Stimulated activated CD4-positive, alpha-beta T cell treated with anti-CD3 and anti-CD28 coated beads, TNF-alpha, amount 100 ng/mL, for 1 hour (primary cell): ENCODE measurements around the gene RPRD1B.
"Not testable (repeated sequence)": the region's sequence is repeated elsewhere in the genome, so short reads cannot be mapped to it uniquely, and the experiment has no call there.

Experiments
- DNase-seq, 3 donors: peaks; one replicate each; pipeline ENCODE4 v3.0.0-alpha.2; 2020; ENCODE audit warnings: low read depth in 3 of 3, low spot score in 1 of 3

Gene RPRD1B

GRCh38 chr20:38102206-38102605, 68.7 kb downstream of the RPRD1B start:
- DNase-seq = not testable (repeated sequence)

- DNase-seq = no peak
Measured at GRCh38 chr20:38104285-38104684, 70.7 kb downstream of the RPRD1B start.

DNA sequence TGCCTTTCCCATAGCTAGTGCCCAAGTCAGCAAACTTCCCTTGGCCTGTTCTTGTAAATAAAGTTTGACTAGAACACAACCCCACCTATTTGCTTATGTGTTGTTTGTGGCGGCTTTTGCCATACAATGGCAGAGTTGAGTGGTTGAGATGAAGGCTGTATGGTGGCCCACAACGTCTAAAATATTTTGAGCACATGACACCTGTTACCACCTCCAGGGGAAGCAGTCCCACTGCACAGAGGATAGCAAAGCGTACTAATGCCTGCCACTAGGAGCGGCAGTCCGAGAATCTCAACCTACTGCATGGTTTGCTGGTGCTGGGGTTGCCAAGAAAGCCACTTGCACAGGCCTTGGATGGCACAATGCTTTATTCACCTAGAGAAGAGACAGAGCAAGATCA, 72.9 kb downstream of the RPRD1B start:
- DNase-seq = no peak

GRCh38 chr20:38107386-38107785, 73.8 kb downstream of the RPRD1B start:
- DNase-seq = not testable (repeated sequence)

DNA sequence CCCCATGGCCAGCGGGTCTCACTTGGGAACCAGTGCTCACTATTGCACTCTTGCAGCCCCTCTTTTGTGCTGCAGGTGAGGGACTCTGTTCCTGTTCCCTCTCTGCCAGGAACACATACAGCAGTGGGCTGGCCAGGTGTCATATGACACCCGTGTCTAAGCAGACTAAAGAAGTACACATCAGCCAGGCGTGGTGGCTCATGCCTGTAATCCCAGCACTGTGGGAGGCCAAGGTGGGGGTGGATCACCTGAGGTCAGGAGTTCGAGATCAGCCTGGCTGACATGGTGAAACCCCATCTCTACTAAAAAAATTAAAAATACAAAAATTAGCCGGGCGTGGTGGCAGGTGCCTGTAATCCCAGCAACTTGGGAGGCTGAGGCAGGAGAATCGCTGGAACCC, 74.4 kb downstream of the RPRD1B start:
- not testable (repeated sequence) for DNase-seq

DNA sequence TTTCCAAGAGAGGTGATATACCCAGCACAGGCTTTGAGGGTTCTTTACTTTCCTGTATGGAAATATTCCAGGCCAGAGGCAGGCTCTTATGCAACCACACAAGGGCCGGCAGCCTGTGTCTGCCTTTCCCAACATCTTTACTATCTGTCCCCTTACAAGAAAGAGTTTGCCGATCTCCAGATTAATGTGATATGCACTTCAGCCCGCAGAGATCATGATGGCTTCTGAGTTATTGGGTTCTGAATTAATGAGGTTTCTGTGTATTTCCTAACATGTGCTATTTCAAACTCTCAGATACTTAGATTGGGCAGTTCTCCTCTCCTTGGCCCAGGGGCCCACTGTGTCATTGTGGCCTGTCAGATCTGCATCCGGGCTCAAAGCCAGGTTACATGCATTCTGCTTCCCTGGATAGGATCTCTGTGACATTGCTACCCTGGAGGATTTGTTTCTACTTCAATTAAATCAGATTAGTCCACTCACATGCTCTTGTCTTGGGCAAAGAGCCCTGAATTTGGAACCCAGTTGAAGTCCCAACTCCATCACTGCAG, 75.0 kb downstream of the RPRD1B start:
- DNase-seq = no peak

DNA sequence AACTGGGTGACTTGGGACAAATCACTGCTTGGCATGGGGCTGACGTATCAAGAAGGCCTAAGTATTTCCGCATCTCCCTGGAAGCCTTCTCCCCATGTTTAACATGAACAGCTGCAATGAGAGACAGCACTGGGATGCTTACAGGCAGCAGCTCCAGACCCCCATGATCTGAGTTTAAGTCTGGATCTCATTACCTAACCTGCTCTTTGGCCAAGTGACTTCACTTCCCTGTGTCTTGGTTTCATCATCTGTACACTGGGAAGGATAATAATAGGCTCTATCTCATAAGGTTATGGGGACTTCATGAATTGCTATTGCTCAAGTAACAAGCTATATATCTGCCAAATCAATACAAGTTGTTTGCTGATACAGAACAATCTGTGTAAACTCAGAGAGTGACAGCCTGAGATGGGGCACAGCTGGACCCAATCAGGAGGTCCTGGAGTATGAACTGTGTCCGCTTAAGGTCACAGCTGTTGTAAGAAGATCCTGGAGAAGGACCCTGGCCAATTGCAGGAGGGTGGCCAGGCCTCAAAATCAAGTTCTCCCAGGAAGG, 75.5 kb downstream of the RPRD1B start:
- DNase-seq = no peak

GRCh38 chr20:38109591-38110524, 76.3 kb downstream of the RPRD1B start:
- DNase-seq = no peak

GRCh38 chr20:38110525-38111178, 77.1 kb downstream of the RPRD1B start:
- DNase-seq = no peak

DNA sequence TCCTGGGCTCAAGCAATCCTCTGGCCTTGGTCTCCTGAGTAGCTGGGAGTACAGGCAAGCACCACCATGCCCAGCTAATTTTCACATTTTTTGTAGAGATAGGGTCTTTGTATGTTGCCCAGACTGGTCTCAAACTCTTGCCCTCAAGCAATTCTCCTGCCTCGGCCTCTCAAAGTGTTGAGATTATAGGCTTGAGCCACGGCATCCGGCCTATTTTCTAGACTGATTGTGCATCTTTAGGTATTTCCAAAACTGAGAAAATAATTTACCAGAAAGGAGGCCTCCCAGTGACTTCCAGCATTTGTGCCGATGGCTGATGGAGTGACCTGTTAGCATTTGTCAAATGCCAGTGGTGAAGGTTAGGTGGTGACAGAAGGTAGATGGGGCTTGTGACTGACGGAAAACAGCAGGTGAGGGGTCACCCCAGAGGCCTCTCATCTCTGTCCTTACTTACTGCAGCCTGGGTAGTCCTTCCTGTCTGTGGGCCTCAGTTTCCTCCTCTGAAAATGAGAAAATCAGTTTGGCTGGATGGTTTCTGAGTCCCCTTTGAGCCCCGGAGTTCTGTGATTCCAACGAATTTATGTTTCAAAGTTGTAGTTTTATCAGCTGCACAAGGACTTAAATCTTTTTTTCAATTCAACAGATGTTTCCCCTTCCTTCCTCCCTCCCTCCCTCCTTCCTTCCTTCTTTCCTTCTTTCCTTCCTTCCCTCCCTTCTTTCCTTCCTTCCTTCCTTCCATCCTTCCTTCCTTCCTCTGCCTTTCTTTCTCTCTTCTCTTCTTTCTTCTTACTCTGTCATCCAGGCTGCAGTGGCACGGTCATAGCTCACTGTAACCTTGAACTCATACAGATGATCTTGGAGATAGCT, 78.1 kb downstream of the RPRD1B start:
- DNase-seq = no peak

DNA sequence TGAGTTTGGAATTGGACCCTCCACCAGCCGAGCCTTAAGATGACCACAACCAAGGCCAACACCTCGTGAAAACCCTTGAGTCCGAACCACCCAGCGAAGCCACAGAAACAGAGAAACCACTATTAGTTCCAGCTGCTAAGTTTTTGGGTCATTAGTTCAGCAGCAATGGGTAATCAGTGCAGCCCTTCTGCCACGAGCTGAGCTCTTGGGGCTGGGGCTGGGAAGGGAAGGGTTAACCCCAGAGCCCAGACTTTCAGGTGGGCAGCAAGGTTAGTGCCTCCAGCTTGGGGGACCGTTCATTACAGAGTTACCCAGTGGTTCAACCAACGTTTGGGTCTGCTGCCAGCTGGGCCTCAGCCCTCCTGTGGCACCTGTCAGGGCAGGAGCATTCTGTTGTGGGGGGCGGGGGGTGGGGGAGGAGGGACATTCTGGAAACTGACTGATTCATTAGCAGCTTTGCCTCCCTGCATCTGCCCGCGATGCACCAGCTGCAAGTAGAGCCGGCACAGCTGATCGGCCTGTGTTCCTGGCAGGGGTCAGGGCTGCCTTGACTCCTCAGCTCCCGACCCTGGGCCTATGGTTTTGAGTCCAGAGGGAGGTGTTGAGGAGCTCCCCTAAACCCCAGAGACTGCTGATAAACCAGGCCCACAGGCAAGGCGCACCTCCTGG, 78.8 kb downstream of the RPRD1B start:
- DNase-seq = no peak

DNA sequence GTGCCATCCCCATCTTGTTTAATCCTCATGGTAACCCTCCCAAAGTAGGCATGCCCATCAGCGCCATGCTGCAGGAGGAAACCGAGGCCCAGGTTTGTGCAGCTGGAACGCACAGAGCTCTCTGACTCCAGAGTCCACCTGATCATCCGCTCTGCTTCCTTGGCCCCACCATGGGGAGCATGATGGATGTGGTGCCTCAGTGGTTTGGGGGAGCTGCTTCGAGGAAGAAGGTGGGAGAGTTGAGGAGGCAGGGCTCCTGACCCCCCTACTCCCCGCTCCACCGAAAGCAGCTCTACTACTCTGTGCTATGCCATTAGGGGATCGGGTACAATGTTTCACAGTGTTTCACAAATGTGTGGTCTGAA, 79.4 kb downstream of the RPRD1B start:
- DNase-seq = no peak

- no peak for DNase-seq
Measured at GRCh38 chr20:38113401-38114325, 80.1 kb downstream of the RPRD1B start.

DNA sequence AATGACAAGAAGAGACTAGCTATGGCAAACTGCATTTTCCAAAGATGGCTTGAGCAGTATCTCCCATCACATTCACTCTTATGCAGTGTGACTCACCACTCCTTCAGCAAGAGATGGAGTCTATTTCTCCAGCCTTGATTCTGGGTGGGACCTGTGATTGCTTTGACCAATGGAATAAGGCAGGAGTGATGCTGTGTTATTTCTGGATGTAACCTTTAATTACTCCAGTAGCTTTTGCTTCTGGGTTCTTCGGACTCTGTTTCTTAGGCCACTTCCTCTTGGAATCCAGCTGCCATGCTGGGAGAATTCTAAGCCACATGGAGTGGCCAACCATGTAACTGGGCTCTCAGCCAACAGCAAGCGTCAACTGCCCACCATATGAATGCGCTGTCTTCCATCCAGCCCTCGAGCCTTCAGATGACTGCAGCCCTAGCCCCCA, 80.8 kb downstream of the RPRD1B start:
- DNase-seq = no peak

DNA sequence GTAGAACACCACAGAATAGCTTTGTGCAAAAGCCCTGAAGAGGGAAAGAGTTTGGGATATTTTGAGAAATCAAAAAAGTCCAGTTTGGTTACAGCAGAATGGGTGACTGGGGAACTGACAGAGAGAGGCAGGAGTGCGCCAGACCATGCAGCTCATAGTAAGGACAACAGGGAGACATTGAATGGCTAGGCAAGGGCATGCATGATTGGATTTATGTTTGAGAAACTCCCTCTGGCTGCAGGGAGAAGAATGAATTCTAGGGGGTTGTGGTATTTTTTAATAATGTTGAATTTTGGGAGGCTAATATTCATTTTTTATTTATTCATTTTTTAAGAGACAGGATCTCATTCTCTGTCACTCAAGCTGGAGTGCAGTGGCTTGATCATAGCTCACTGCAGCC, 81.7 kb downstream of the RPRD1B start:
- DNase-seq = no peak

DNA sequence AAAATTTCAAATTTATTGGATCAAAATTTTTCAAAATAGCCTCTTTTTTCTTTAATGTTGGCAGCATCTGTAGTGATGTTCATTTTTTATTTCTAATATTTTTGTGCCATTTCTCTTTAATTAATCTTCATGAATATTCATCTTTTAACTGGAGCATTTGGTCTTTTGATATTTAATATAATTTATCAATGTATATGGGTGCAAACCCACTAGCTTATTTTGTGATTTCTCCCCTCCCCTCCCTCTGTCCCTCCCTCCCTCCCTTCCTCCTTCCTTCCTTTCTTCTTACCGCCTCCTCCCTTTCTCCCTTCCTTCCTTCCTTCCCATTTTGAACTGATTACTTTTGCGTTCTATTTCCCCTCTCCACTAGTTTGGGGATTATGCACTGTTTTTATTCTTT, 82.3 kb downstream of the RPRD1B start:
- DNase-seq = no peak

- no peak for DNase-seq
Measured at GRCh38 chr20:38116409-38117165, 83.0 kb downstream of the RPRD1B start.

DNA sequence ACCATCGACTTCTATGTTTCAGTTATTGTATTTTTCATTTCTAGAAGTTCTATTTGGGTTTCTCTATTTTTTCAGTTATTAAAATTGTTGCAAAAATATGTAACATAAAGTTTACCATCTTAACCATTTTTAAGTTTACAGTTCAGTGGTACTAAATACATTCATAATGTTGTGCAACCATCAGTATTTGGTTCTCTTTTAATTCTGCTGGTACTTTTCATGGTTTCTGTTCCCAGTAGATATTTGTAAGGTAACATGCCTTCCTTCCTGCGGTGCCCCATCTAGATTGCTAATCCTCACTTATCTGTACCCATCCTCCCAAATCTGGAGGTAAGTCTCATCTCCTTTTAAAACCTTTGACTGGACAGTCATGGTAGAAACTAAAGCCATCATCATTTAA, 83.7 kb downstream of the RPRD1B start:
- no peak for DNase-seq

DNA sequence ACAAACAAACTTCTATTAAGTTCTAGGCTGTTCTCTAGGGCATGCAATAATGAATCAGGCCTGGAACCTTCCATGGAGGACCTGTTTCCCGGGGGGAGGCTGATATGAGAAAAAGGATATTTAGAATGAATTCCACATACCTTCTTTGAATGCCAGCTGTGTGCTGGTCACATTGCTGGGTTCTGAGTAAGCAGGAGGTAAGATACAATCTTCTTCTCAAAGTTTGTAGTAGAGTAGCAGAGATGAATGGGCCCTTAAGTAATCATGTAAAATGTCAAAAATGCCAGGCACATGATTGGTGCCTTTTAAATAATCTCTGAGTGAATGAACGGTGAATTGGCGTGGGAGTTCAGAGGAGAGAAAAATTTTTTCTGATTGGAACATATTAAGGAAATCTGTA, 84.1 kb downstream of the RPRD1B start:
- no peak for DNase-seq
